Tibial artery (tissue), 4 donors: ENCODE data around the gene SCAF11.
"Not testable (repeated sequence)": the region's sequence is repeated elsewhere in the genome, so short reads cannot be mapped to it uniquely, and the experiment has no call there.

Experiments used
- DNase-seq, 2 donors: peaks; one replicate each; pipeline ENCODE4 v3.0.0-alpha.2; 2019
- H3K27ac ChIP-seq, 2 donors: fragments of 200-600 bp; sonication (generic) in 1 of 2; 1 replicate in 1 of 2; 2 replicates in 1 of 2; pipeline ENCODE4 v1.5.1; 2018 to 2019; ENCODE audit warnings: mild to moderate bottlenecking in 1 of 2
- H3K27me3 ChIP-seq, 2 donors: fragments of 200-600 bp; sonication (generic) in 1 of 2; one replicate each; pipeline versions ENCODE4 v1.5.1 to v1.6.0; 2016 to 2019
- H3K36me3 ChIP-seq, 3 donors: fragments of 200-600 bp; sonication (generic) in 2 of 3; one replicate each; pipeline ENCODE4 v1.5.1; 2016 to 2019; ENCODE audit warnings: mild to moderate bottlenecking in 2 of 3
- H3K4me1 ChIP-seq, 4 donors: fragments of 200-600 bp; sonication (generic) in 2 of 4; 1 replicate in 3 of 4; 2 replicates in 1 of 4; pipeline ENCODE4 v1.5.1; 2016 to 2019
- H3K4me3 ChIP-seq, 2 donors: fragments of 200-600 bp; sonication (generic) in 1 of 2; 1 replicate in 1 of 2; 2 replicates in 1 of 2; pipeline ENCODE4 v1.5.1; 2018 to 2019; ENCODE audit warnings: mild to moderate bottlenecking in 2 of 2
- H3K9me3 ChIP-seq, 3 donors: fragments of 200-600 bp; sonication (generic) in 1 of 3; one replicate each; pipeline ENCODE4 v1.5.1; 2016 to 2019
- CTCF ChIP-seq, 2 experiments: fragments of 200-600 bp in 1 of 2; fragments of 450-650 bp in 1 of 2; IDR thresholded peaks; one replicate each; pipeline ENCODE4 v1.5.1; 2017 to 2019; ENCODE audit warnings: antibody characterized with exemption in 2 of 2, mild to moderate bottlenecking in 1 of 2, moderate library complexity in 1 of 2
- intact Hi-C: fragments of 100-400 bp; cut with DNase I; formaldehyde crosslinking; loops from one replicate; pipeline ENCODE4 v1.15.0; 2023; ENCODE audit warnings: low total_unique reads

The SCAF11 gene

GRCh38 chr12:46005823-46006222 lies 15.4 kb upstream of the SCAF11 start:
- Histone ChIP-seq H3K9me3 (no peaks in the 10 kb centered on the region), H3K4me1 (no peaks in the 10 kb centered on the region), H3K36me3 (no peaks in the 10 kb centered on the region), H3K27ac (no peak overlapping the region), H3K27me3 (no peaks in the 10 kb centered on the region), H3K4me3 (no peak overlapping the region)
- TF ChIP-seq CTCF (IDR thresholded peaks at IDR 0.05) = no peak
- DNase-seq = no peak
- intact Hi-C loops = no loop called here

GRCh38 chr12:46005151-46005797 lies 14.9 kb upstream of the SCAF11 start:
- Histone ChIP-seq H3K27ac (no peak overlapping the region), H3K36me3 (no peaks in the 10 kb centered on the region), H3K4me1 (no peaks in the 10 kb centered on the region), H3K27me3 (no peaks in the 10 kb centered on the region), H3K4me3 (no peak overlapping the region), H3K9me3 (no peaks in the 10 kb centered on the region)
- intact Hi-C loops = no loop called here
- no peak for TF ChIP-seq CTCF (IDR thresholded peaks at IDR 0.05)
- no peak for DNase-seq

- TF ChIP-seq CTCF (IDR thresholded peaks at IDR 0.05) = no peak
- no peaks in the 10 kb centered on the region for H3K36me3 ChIP-seq
- no peak overlapping the region for H3K4me3 ChIP-seq
- no peaks in the 10 kb centered on the region for H3K4me1 ChIP-seq
- intact Hi-C loops = no loop called here
- H3K27ac ChIP-seq = no peak overlapping the region
- no peak for DNase-seq
- no peaks in the 10 kb centered on the region for H3K27me3 ChIP-seq
- H3K9me3 ChIP-seq = no peaks in the 10 kb centered on the region
Measured at GRCh38 chr12:46004715-46005114, 14.3 kb upstream of the SCAF11 start.

GRCh38 chr12:46000076-46000475 lies 9.7 kb upstream of the SCAF11 start:
- H3K36me3 ChIP-seq, H3K9me3 ChIP-seq, DNase-seq, H3K4me3 ChIP-seq, intact Hi-C loops, H3K4me1 ChIP-seq, H3K27ac ChIP-seq, H3K27me3 ChIP-seq: not testable (repeated sequence)

GRCh38 chr12:45994736-45995135 lies 4.4 kb upstream of the SCAF11 start:
- no peak for DNase-seq
- Histone ChIP-seq H3K27ac (no peak overlapping the region), H3K27me3 (no peaks in the 10 kb centered on the region), H3K9me3 (no peaks in the 10 kb centered on the region), H3K36me3 (no peaks in the 10 kb centered on the region), H3K4me1 (peaks cover 0 to 4% (median 0%) of the 10 kb centered on the region in 4 donors), H3K4me3 (no peak overlapping the region)
- intact Hi-C loops = no loop called here
- TF ChIP-seq CTCF (IDR thresholded peaks at IDR 0.05) = no peak

- no peak for TF ChIP-seq CTCF (IDR thresholded peaks at IDR 0.05)
- no peaks in the 10 kb centered on the region for H3K9me3 ChIP-seq
- intact Hi-C loops = loop anchor here (2.0 kb wide), 1 partner anchor 263 kb away; the partner anchor contains the start of gene ARID2
Measured at GRCh38 chr12:45991284-45992249, 1.2 kb upstream of the SCAF11 start.

More at GRCh38 chr12:45991284-45992249, 1.2 kb upstream of the SCAF11 start:
- peak overlapping the region; percentile 99 to 100 for H3K27ac ChIP-seq
- no peaks in the 10 kb centered on the region for H3K36me3 ChIP-seq
- H3K4me1 ChIP-seq = peaks cover 0 to 31% (median 24%) of the 10 kb centered on the region in 4 donors
- peak overlapping the region; percentile 93 to 95 for H3K4me3 ChIP-seq
- no peaks in the 10 kb centered on the region for H3K27me3 ChIP-seq
- DNase-seq = peak; percentile 74 to 87
